GM18909 (cell line): ENCODE results near the gene TRIM32.

Experiments
- ATAC-seq: cut with Tn5 transposase; IDR thresholded peaks from one replicate; pipeline ENCODE4 v1.9.1; 2021; ENCODE audit warnings: mild to moderate bottlenecking; ENCODE audit not compliant: unreplicated experiment, poor library complexity

The TRIM32 gene, protein sequence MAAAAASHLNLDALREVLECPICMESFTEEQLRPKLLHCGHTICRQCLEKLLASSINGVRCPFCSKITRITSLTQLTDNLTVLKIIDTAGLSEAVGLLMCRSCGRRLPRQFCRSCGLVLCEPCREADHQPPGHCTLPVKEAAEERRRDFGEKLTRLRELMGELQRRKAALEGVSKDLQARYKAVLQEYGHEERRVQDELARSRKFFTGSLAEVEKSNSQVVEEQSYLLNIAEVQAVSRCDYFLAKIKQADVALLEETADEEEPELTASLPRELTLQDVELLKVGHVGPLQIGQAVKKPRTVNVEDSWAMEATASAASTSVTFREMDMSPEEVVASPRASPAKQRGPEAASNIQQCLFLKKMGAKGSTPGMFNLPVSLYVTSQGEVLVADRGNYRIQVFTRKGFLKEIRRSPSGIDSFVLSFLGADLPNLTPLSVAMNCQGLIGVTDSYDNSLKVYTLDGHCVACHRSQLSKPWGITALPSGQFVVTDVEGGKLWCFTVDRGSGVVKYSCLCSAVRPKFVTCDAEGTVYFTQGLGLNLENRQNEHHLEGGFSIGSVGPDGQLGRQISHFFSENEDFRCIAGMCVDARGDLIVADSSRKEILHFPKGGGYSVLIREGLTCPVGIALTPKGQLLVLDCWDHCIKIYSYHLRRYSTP

GRCh38 chr9:116687074-116687753 lies at the start of gene TRIM32:
Gene TRIM32 (plus strand): TSS chr9:116687305. CDS start chr9:116697743, 10,438 bp downstream.
- ATAC-seq: peak; percentile 99

GRCh38 chr9:116639251-116639741 lies 47.8 kb upstream of the TRIM32 start:
- ATAC-seq: no peak

DNA sequence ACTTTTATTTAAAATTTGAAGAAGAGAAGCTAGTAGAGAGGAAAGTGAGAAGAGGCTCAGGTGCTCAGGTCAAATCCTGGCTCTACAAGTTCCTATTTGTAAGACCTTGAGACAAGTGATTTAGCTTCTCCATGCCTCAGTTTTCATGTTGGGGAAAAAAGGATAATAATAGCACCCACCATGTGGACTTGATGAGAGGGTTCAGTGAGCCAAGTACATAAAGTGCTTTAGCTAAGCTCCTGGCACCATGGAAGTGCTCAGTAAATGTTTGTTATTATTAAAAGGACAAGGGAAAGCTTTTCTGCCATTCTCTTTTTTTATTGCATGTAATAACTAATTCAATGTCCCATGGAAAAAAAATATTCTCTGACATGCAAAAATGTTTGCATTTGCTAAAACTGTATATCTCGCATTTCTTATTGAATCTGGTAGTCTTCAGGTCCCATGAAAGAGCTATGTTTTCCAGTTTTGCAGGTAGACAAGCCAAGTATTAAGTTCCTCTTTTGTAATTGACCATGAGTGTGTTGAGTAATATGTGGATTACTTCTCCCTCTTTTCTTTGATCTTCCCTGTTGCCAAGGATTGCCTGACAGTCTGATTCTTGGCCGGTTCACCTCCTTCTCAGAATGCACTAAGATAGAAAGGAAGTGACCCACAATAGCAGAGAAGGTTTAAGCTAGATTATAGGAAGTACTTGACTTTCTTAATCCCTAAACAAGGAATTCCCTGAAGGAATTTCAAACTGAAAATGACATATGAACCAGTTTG lies 45.6 kb upstream of the TRIM32 start:
- no peak for ATAC-seq

DNA sequence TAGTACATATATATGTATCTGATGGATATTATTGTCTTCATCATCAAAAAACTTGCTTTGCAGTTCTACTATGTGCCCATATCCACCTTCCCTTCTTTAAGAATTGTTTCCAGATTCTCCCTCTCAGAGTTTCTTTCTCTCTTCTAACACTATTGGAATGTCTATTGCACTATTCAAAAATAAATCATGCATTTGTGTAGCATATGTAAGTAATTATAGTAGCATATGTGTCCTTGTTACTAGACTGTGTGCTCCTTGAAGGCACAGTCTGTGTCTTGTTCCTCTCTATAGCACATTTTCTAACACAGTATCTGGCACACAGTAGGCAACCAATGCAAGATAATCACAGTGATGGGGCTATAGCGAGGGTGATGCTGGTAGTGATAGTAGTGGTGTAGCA lies 43.4 kb upstream of the TRIM32 start:
- no peak for ATAC-seq

DNA sequence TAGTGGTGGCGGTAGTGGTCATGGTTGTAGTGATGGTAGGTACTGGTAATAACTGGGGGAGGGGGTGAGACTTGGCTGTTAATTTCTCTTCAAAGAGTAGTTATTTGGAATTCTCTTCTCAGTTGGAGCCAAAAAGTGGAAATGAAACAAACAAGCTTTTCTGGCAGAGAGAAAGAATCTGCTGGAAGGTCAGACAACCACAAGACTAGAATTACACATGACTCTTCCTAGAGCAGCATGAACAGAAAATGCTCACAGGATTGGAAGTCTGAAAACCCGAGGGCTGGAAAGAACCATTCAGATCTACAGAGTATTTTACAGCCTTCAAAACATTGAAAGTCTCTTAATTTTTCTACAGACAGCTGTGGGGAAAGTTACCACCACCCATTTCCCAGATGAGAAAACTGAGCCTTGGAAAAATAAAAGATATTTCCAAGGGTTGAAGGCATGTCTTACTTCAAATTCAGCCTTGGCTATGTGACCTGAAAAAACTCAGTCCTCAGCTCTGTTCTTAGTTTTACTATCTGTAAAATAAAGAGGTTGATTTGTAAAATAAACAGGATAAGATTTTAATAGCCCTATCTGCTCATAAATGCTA lies 42.9 kb upstream of the TRIM32 start:
- ATAC-seq: no peak

GRCh38 chr9:116646661-116647514 lies 40.2 kb upstream of the TRIM32 start:
- ATAC-seq: peak; percentile 56

DNA sequence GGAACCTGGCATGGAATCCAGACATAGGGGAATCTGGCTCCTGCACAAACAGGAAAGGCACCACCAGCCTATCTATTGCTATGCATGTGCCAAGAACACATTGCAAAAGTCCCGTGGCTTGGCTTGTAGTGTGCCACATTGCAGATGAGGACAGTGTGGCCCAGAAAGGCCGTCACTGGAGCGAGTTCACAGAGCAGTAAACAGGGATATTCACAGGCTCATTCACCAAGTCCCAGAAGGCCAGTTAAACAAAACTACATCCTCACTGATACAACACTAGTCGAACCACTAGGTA lies 39.6 kb upstream of the TRIM32 start:
- no peak for ATAC-seq

DNA sequence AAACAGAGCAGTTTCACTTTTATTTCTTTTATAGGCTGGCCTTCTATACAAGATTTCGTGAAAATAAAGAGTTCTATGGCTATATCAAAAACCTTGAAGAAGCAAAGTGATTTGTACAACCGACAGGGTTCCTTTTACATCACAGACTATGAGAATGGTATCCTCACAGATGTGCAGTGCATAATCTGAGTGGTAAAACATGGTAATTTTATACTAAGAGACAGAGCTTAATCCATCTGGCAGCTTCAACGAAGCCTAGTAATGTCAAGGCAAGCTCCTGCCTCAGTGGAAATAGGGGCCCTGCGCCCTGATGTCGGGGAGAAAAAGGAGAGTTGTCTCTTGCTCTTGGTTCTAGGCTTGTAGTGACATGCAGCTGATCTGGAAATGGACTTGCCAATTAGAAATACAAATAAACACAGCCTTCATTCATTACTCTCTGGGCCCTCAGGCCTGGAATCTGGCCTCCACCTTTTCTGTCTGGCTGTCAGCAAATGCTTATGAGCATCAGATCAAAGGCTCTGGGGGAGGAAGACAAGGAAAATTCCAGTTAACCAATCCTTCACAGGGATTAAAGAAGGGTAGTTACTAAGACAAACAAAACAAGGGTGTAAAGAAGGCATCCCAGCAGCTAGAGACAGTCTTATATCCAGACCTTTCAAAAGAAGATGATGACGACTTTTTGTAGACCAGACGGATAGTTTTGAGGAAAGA lies 33.6 kb upstream of the TRIM32 start:
- no peak for ATAC-seq

DNA sequence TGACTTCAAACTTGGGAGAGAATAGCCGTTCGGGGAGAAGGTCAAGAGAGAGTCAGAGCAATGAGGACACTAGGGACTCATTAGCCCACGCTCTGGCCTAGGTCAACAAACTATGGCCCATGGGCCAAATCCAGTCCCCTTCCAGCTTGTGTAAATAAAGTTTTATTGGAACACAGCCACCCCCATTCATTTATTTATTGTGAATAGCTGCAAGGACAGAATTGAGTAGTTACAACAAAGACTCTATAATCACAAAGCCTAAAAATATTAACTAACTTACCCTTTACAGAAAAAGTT lies 33.1 kb upstream of the TRIM32 start:
- no peak for ATAC-seq

DNA sequence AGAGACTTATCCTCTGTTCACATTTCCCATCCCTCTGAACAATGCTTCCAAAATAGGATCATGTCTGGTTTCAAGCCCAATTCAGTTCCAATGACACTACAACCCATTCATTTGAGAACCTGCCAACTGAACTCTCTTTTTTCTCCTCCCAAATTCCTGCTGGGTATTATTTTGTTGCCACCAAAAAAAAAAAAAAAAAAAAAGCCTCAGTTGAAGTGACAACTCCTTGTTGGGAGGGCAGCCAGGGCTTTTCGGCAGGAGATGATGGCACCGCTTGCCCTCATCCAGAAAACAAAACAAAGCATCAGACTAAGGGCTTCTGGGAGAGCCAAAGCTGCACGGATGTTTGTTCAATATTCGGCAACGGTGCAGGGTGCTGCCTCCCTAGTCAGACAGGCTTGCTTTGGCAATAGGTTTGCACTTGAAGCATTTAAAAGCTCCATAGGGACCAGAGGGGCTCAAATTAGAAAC lies 30.6 kb upstream of the TRIM32 start:
- no peak for ATAC-seq

- no peak for ATAC-seq
Observed at GRCh38 chr9:116656977-116657376, 30.1 kb upstream of the TRIM32 start.

- ATAC-seq: no peak
Observed at GRCh38 chr9:116658265-116658664, 28.8 kb upstream of the TRIM32 start.

DNA sequence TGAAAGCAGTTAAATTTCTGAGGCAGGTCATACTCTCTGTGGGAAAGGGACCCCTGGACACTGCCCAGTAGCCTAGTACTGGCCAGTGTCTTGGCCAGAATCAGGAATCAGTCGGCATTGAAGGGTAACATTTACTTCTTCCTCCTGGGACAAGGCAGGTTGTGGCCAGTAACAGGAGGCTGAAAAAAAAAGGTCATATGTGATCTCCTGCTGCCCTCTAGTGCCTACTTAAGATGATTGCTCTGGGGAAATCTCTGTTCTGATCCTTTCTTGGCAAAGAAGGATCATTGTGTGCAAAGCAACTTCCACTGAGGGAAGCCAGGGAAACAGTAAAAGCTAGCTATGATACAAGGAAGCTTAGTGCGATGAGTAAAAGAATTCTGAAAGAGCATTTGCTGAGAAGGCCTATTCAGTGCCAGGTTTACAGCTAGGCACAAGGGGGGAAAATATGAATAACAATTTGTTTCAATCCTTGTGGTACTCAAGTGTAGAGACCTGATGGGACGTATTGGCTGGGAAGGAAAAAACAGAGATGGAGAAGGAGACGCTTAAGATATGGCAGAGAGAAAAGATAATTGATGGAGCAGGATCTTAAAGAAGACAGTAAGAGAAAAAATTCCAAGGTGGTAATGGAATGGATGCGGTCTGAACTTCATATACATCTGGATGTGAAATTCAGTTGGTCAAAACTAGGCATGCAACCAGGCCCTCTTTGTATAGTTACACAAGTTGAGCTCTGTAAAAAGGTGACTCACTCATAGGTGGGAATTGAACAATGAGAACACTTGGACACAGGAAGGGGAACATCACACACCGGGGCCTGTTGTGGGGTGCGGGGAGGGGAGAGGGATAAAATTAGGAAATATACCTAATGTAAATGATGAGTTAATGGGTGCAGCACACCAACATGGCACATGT lies 25.8 kb upstream of the TRIM32 start:
- peak; percentile 89 for ATAC-seq

- no peak for ATAC-seq
Observed at GRCh38 chr9:116662646-116663310, 24.3 kb upstream of the TRIM32 start.

DNA sequence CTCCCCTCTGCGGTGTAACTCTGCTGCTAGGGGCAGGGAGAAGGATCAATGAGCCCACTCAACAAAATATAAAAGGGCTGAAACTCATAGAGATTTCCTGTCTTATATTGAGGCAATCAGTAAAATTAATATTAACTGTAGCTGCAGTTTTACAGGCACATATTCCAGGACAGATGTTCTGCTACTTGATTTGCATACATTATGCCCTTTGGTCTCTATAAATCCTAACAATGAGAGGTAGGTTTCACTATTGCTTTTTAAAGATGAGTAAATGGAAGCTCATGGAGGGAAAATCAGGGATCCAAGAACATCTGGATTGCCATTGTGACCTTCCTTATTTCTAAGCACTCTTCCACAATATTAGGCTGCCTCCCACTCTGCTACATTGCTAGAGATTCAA lies 23.5 kb upstream of the TRIM32 start:
- ATAC-seq: no peak

GRCh38 chr9:116668970-116669695 lies 18.0 kb upstream of the TRIM32 start:
- no peak for ATAC-seq

- ATAC-seq: no peak
Observed at GRCh38 chr9:116671605-116672004, 15.5 kb upstream of the TRIM32 start.
